DOHH2 (cell line): Measurements from ENCODE around the gene GATAD2A.

Source experiments
- CTCF ChIP-seq: fragments of 200-600 bp; sonication (generic); IDR thresholded peaks from one replicate; pipeline ENCODE4 v1.5.1; 2014; ENCODE audit warnings: antibody characterized with exemption, mild to moderate bottlenecking, low read depth, low read length; ENCODE audit not compliant: poor library complexity, severe bottlenecking
- EZH2phosphoT487 ChIP-seq: fragments of 200-600 bp; sonication (generic); IDR thresholded peaks from 2 replicates; pipeline ENCODE4 v1.6.1; 2017; ENCODE audit warnings: borderline replicate concordance, mild to moderate bottlenecking, antibody characterized with exemption, low read length, moderate library complexity, mixed read lengths

- TF ChIP-seq CTCF (no peak), EZH2phosphoT487 (no peak)
These were observed 10.8 kb downstream of the GATAD2A start for GRCh38 chr19:19416280-19416679.
